H9 (cell line): ENCODE measurements around the gene B4GALNT4. TPM values are rescaled to one million over a fixed set of nuclear protein-coding genes. Genes with fewer than 3 reads are reported as not detected.

ENCODE experiments used
- DNase-seq: peaks from one replicate; pipeline ENCODE4 v3.0.0-alpha.2; 2017
- H2AFZ ChIP-seq: one replicate; pipeline ENCODE4 v1.6.1; 2013; ENCODE audit warnings: mild to moderate bottlenecking, low read length, control low read depth, moderate library complexity
- H2AK5ac ChIP-seq: 2 replicates; pipeline ENCODE4 v1.6.1; 2013; ENCODE audit warnings: low read length, control low read depth, mixed read lengths; ENCODE audit not compliant: insufficient read length
- H2BK120ac ChIP-seq: one replicate; pipeline ENCODE4 v1.6.1; 2013; ENCODE audit warnings: low read depth, mild to moderate bottlenecking, low read length, control low read depth, inconsistent platforms; ENCODE audit not compliant: poor library complexity, severe bottlenecking
- H2BK12ac ChIP-seq: 2 replicates; pipeline ENCODE4 v1.6.1; 2013; ENCODE audit warnings: low read length, control low read depth, mixed read lengths, low read depth; ENCODE audit not compliant: insufficient read length
- H2BK15ac ChIP-seq: 2 replicates; pipeline ENCODE4 v1.6.1; 2013; ENCODE audit warnings: low read depth, low read length, control low read depth
- H2BK20ac ChIP-seq: one replicate; pipeline ENCODE4 v1.6.1; 2013; ENCODE audit warnings: low read depth, mild to moderate bottlenecking, low read length, control low read depth, inconsistent platforms; ENCODE audit not compliant: poor library complexity, severe bottlenecking
- H2BK5ac ChIP-seq: 2 replicates; pipeline ENCODE4 v1.6.1; 2013; ENCODE audit warnings: low read length, control low read depth, mixed read lengths; ENCODE audit not compliant: insufficient read length
- H3K14ac ChIP-seq: 2 replicates; pipeline ENCODE4 v1.6.1; 2013; ENCODE audit warnings: low read length, control low read depth; ENCODE audit not compliant: insufficient read depth
- H3K18ac ChIP-seq: 2 replicates; pipeline ENCODE4 v1.6.1; 2013; ENCODE audit warnings: low read depth, mild to moderate bottlenecking, mixed read lengths, low read length, control low read depth; ENCODE audit not compliant: insufficient read length
- H3K23ac ChIP-seq: 2 replicates; pipeline ENCODE4 v1.6.1; 2013; ENCODE audit warnings: low read length, control low read depth, mixed read lengths, low read depth; ENCODE audit not compliant: insufficient read length
- H3K23me2 ChIP-seq: 2 replicates; pipeline ENCODE4 v1.6.1; 2013; ENCODE audit warnings: low read depth, mild to moderate bottlenecking, mixed read lengths, low read length, control low read depth; ENCODE audit not compliant: insufficient read length, poor library complexity, severe bottlenecking
- H3K27ac ChIP-seq: 2 replicates; pipeline ENCODE4 v1.5.1; 2013; ENCODE audit warnings: low read length, control low read depth, mixed read lengths, low read depth; ENCODE audit not compliant: insufficient read length
- H3K27me3 ChIP-seq: 2 replicates; pipeline ENCODE4 v1.6.1; 2013; ENCODE audit warnings: low read length, control low read depth, inconsistent platforms; ENCODE audit not compliant: insufficient read depth
- H3K4ac ChIP-seq: 2 replicates; pipeline ENCODE4 v1.6.1; 2013; ENCODE audit warnings: low read depth, mild to moderate bottlenecking, control low read depth, inconsistent platforms, low read length, moderate library complexity
- H3K4me1 ChIP-seq: 2 replicates; pipeline ENCODE4 v1.6.1; 2013; ENCODE audit warnings: low read length, control low read depth, inconsistent platforms; ENCODE audit not compliant: insufficient read depth
- H3K4me2 ChIP-seq: 2 replicates; pipeline ENCODE4 v1.6.1; 2013; ENCODE audit warnings: low read length, control low read depth, mixed read lengths; ENCODE audit not compliant: insufficient read length, insufficient read depth
- H3K56ac ChIP-seq: 2 replicates; pipeline ENCODE4 v1.6.1; 2013; ENCODE audit warnings: low read depth, mild to moderate bottlenecking, mixed read lengths, low read length, control low read depth; ENCODE audit not compliant: insufficient read length
- H3K79me1 ChIP-seq: 2 replicates; pipeline ENCODE4 v1.6.1; 2013; ENCODE audit warnings: low read depth, mild to moderate bottlenecking, moderate library complexity, low read length, control low read depth, inconsistent platforms; ENCODE audit not compliant: insufficient read depth, poor library complexity, severe bottlenecking
- H3K79me2 ChIP-seq: 2 replicates; pipeline ENCODE4 v1.6.1; 2013; ENCODE audit warnings: low read length, control low read depth, inconsistent platforms; ENCODE audit not compliant: insufficient read depth
- H3K9ac ChIP-seq: 2 replicates; pipeline ENCODE4 v1.6.1; 2013; ENCODE audit warnings: low read length, control low read depth, mixed read lengths; ENCODE audit not compliant: insufficient read length; ENCODE audit errors: extremely low read depth
- H3K9me3 ChIP-seq: one replicate; pipeline ENCODE4 v1.6.1; 2013; ENCODE audit warnings: low read depth, low read length, inconsistent platforms; ENCODE audit not compliant: control insufficient read depth
- H3T11ph ChIP-seq: one replicate; pipeline ENCODE4 v1.6.1; 2013; ENCODE audit warnings: mild to moderate bottlenecking, low read length, control low read depth, inconsistent platforms
- H4K20me1 ChIP-seq: one replicate; pipeline ENCODE4 v1.6.1; 2013; ENCODE audit not compliant: control insufficient read depth, insufficient read length, insufficient read depth
- H4K5ac ChIP-seq: 2 replicates; pipeline ENCODE4 v1.6.1; 2013; ENCODE audit warnings: low read depth, mild to moderate bottlenecking, mixed read lengths, low read length, control low read depth; ENCODE audit not compliant: insufficient read length
- H4K8ac ChIP-seq: replicated peaks from 2 replicates; pipeline ENCODE4 v1.6.1; 2013; ENCODE audit warnings: low read length, control low read depth, mixed read lengths, low read depth; ENCODE audit not compliant: insufficient read length
- H4K91ac ChIP-seq: 2 replicates; pipeline ENCODE4 v1.6.1; 2013; ENCODE audit warnings: low read depth, mild to moderate bottlenecking, moderate library complexity, mixed read lengths, low read length, control low read depth; ENCODE audit not compliant: insufficient read length
- H3K27ac Mint-ChIP-seq, 3 experiments: 2 replicates in 2 of 3; 3 replicates in 1 of 3; pipeline ENCODE4 v1.8.0; 2020 to 2021; ENCODE audit warnings: mixed read lengths in 3 of 3, mild to moderate bottlenecking in 1 of 3, moderate library complexity in 1 of 3
- H3K27me3 Mint-ChIP-seq: 2 replicates; pipeline ENCODE4 v1.8.0; 2021; ENCODE audit warnings: low read depth, mild to moderate bottlenecking, moderate library complexity, mixed read lengths
- H3K36me3 Mint-ChIP-seq, 3 experiments: 2 replicates in 2 of 3; 3 replicates in 1 of 3; pipeline ENCODE4 v1.8.0; 2020 to 2021; ENCODE audit warnings: low read depth in 3 of 3, mixed read lengths in 3 of 3; ENCODE audit not compliant: insufficient read depth in 1 of 3
- H3K4me1 Mint-ChIP-seq, 2 experiments: 2 replicates each; pipeline ENCODE4 v1.8.0; 2020; ENCODE audit warnings: mixed read lengths in 2 of 2
- H3K4me3 Mint-ChIP-seq, 2 experiments: 2 replicates in 1 of 2; 3 replicates in 1 of 2; pipeline ENCODE4 v1.8.0; 2020 to 2021; ENCODE audit warnings: mild to moderate bottlenecking in 2 of 2, mixed read lengths in 2 of 2, moderate library complexity in 1 of 2
- H3K9me3 Mint-ChIP-seq, 2 experiments: 2 replicates in 1 of 2; 3 replicates in 1 of 2; pipeline ENCODE4 v1.8.0; 2020; ENCODE audit warnings: mild to moderate bottlenecking in 2 of 2, mixed read lengths in 2 of 2, moderate library complexity in 1 of 2
- WGBS: extraction: QIAGEN DNeasy Blood & Tissue Kit; methylation state at CpG from one replicate; pipeline ENCODE4 v1.1.7; 2013; ENCODE audit warnings: missing lambda C conversion rate, low lambda C conversion rate, mixed read lengths; ENCODE audit not compliant: insufficient read length; ENCODE audit errors: extremely low coverage; 5-methylcytosine and 5-hydroxymethylcytosine counted together
- total RNA-seq: library from RNA; stranded (reverse); gene quantifications from 2 replicates; pipeline ENCODE4 v1.2.1, GENCODE V29; 2021
- TF ChIP-seq, protein P1 (sequence below): fragments of 200-600 bp; sonication (generic); conservative IDR thresholded peaks from 3 replicates; pipeline ENCODE4 v1.8.0; 2021; ENCODE audit warnings: antibody characterized with exemption, mild to moderate bottlenecking

B4GALNT4 gene
- total RNA-seq, 1 experiment from 2014 or later = 105 TPM

DNA sequence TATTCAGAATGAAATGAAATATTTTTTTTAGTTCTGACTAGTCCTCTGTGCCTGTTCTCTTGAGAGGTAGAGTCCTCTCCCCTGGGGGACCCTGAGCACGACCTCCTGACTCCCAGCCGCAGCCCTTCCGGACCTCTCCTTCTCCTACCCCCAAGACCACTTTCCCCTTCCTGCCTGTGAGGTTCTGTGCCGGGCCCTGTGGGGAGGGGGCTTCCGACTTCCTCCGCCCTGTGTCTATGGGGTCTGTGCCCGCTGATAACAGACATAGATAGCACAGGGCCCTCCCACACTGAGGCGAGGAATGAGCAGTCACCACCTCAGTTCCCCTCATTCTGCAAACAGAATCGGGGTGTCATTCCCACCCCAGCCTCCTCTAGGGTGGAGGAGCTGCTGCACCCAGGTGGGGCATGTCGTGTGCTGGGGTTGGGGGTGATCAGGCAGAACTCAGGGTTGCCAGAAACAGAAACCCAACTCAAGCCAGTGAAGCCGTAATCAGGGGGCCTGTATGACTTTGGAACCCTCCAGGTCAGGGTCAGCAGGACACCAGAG, 12.9 kb downstream of the B4GALNT4 start:
- Histone ChIP-seq H3K79me1 (no peaks in the 10 kb centered on the region), H4K91ac (no peak overlapping the region), H3K56ac (no peak overlapping the region), H2AFZ (no peak overlapping the region), H3K23me2 (no peaks in the 10 kb centered on the region), H3K4me2 (no peak overlapping the region), H2BK120ac (no peak overlapping the region), H3T11ph (no peak overlapping the region), H3K9ac (no peak overlapping the region), H2BK15ac (no peak overlapping the region), H4K5ac (no peak overlapping the region), H3K23ac (no peak overlapping the region), H2BK12ac (no peak overlapping the region), H3K27me3 (no peaks in the 10 kb centered on the region), H3K18ac (no peak overlapping the region), H2BK5ac (no peak overlapping the region), H2BK20ac (no peak overlapping the region), H3K4ac (no peak overlapping the region), H3K14ac (no peak overlapping the region), H3K9me3 (peaks cover 13% of the 10 kb centered on the region), H4K8ac (no peak overlapping the region), H3K4me1 (no peaks in the 10 kb centered on the region), H2AK5ac (no peak overlapping the region), H3K79me2 (no peaks in the 10 kb centered on the region), H4K20me1 (no peaks in the 10 kb centered on the region), H3K27ac (no peak overlapping the region)
- Mint-ChIP-seq H3K27me3 (peaks cover 2% of the 10 kb centered on the region), H3K4me3 (no peak overlapping the region; a peak in 1 of 5 replicates), H3K36me3 (peaks cover 25 to 41% (median 31%) of the 10 kb centered on the region in 3 experiments), H3K27ac (peak overlapping the region in 1 of 3 experiments; percentile 54; a peak in 3 of 7 replicates), H3K9me3 (peaks cover 6 to 8% of the 10 kb centered on the region in 2 experiments), H3K4me1 (peaks cover 0 to 3% of the 10 kb centered on the region in 2 experiments; a peak in 1 of 4 replicates)
- no peak for DNase-seq
- WGBS = no CpG with 5 or more reads among the region's 11 CpGs
- TF ChIP-seq, protein P1, sequence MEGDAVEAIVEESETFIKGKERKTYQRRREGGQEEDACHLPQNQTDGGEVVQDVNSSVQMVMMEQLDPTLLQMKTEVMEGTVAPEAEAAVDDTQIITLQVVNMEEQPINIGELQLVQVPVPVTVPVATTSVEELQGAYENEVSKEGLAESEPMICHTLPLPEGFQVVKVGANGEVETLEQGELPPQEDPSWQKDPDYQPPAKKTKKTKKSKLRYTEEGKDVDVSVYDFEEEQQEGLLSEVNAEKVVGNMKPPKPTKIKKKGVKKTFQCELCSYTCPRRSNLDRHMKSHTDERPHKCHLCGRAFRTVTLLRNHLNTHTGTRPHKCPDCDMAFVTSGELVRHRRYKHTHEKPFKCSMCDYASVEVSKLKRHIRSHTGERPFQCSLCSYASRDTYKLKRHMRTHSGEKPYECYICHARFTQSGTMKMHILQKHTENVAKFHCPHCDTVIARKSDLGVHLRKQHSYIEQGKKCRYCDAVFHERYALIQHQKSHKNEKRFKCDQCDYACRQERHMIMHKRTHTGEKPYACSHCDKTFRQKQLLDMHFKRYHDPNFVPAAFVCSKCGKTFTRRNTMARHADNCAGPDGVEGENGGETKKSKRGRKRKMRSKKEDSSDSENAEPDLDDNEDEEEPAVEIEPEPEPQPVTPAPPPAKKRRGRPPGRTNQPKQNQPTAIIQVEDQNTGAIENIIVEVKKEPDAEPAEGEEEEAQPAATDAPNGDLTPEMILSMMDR = no peak
